K562 (cell line): Measurements from ENCODE around the gene FCGR2B. TPM values are rescaled to one million over a fixed set of nuclear protein-coding genes. Genes with fewer than 3 reads are reported as not detected.
"Not testable (repeated sequence)": the region's sequence is repeated elsewhere in the genome, so short reads cannot be mapped to it uniquely, and the experiment has no call there.

Source experiments
- ATF7 ChIP-seq: fragments of 450-650 bp; IDR thresholded peaks from 2 replicates; pipeline ENCODE4 v1.7.1; 2014; ENCODE audit warnings: mild to moderate bottlenecking, moderate library complexity
- C11orf30 ChIP-seq: fragments of 450-650 bp; IDR thresholded peaks from 2 replicates; pipeline ENCODE4 v1.6.1; 2016; ENCODE audit warnings: low read depth, mild to moderate bottlenecking
- CTBP1 ChIP-seq: fragments of 450-650 bp; IDR thresholded peaks from 2 replicates; pipeline ENCODE4 v1.6.1; 2016; ENCODE audit warnings: borderline replicate concordance
- GTF3C2 ChIP-seq: IDR thresholded peaks from 3 replicates; pipeline ENCODE4 v1.6.1; 2011; ENCODE audit warnings: borderline replicate concordance, mild to moderate bottlenecking, moderate library complexity; ENCODE audit not compliant: insufficient read length; ENCODE audit errors: extremely low read depth
- KDM5B ChIP-seq: fragments of 200-600 bp; sonication (generic); IDR thresholded peaks from 2 replicates; pipeline ENCODE4 v1.6.1; 2012; ENCODE audit warnings: low read depth, mild to moderate bottlenecking, moderate library complexity, low read length, control low read depth, inconsistent platforms; ENCODE audit not compliant: insufficient replicate concordance
- MYC ChIP-seq, 2 experiments: fragments of 250-450 bp in 1 of 2; sonication (Bioruptor Pico) in 1 of 2; IDR thresholded peaks; 2 replicates each; pipeline versions ENCODE4 v1.5.1 to v1.6.1; 2012 to 2021; ENCODE audit warnings: low read depth in 2 of 2, borderline replicate concordance in 1 of 2, improper control_type of control experiment in 1 of 2, low read length in 1 of 2, mild to moderate bottlenecking in 1 of 2, moderate library complexity in 1 of 2
- RBFOX2 ChIP-seq: fragments of 200-400 bp; formaldehyde crosslinking; IDR thresholded peaks from 2 replicates; pipeline ENCODE4 v1.6.1; 2017; ENCODE audit warnings: low read depth, mild to moderate bottlenecking, low read length, moderate library complexity
- SMARCE1 ChIP-seq: fragments of 450-650 bp; IDR thresholded peaks from 2 replicates; pipeline ENCODE4 v1.7.1; 2016; ENCODE audit warnings: mild to moderate bottlenecking
- XRCC5 ChIP-seq: fragments of 200-400 bp; formaldehyde crosslinking; IDR thresholded peaks from 2 replicates; pipeline ENCODE4 v1.6.1; 2017; ENCODE audit warnings: low read depth, mild to moderate bottlenecking, low read length
- ZFP36 ChIP-seq: fragments of 150-350 bp; IDR thresholded peaks from 2 replicates; pipeline ENCODE4 v1.6.1; 2018; ENCODE audit warnings: low read length, low read depth; ENCODE audit not compliant: partially characterized antibody
- ZNF766 ChIP-seq: fragments of 200-800 bp; sonication (Bioruptor generic); conservative IDR thresholded peaks from 2 replicates; pipeline ENCODE4 v1.6.1; 2016; ENCODE audit warnings: missing genetic modification characterization, missing compliant biosample characterization
- polyA plus RNA-seq, 8 experiments: library from polyadenylated mRNA; depleted of rRNA in 4 of 8; stranded (reverse) in 5 of 8; unstranded in 3 of 8; fragments of >200 nt; fragmentation: Nextera tagmentation in 2 of 8; fragmentation: Illumina TruSeq in 1 of 8; extraction: Ambion mirVana in 2 of 8; extraction: Trizol in 1 of 8; gene quantifications; 2 replicates each; pipeline versions ENCODE4 v1.2.1 to v1.2.3, GENCODE V29; 2011 to 2014; ENCODE audit warnings: inconsistent platforms in 1 of 8, missing spikeins in 1 of 8
- total RNA-seq, 7 experiments: library from RNA; depleted of rRNA in 6 of 7; stranded (reverse); fragments of >200 nt in 6 of 7; fragmentation: Illumina TruSeq in 2 of 7; extraction: Trizol in 2 of 7; gene quantifications; 2 replicates each; pipeline versions ENCODE4 v1.2.1 to v1.2.3, GENCODE V29; 2011 to 2021; ENCODE audit warnings: low replicate concordance in 1 of 7

The FCGR2B gene
- total and polyA plus RNA-seq, 9 of the 15 experiments (the other 6 are each of a cell fraction or from before 2014, with no cell fraction given) = 1.7 to 8.9 (median 3.9) TPM

- not testable (repeated sequence) for TF ChIP-seq MYC (IDR thresholded peaks at IDR 0.05; ENCODE audit: low read depth, low read length)
- TF ChIP-seq MYC (CRISPR knock-in tag; IDR thresholded peaks at IDR 0.05; ENCODE audit: borderline replicate concordance, low read depth) (peak; percentile 63; the same call in 1 of the 2 replicates), CTBP1 (peak; percentile 38; the same call in 1 of the 2 replicates), C11orf30 (peak; percentile 23; the same call in 1 of the 2 replicates), ATF7 (peak; percentile 70), ZNF766 (CRISPR knock-in tag) (peak; percentile 56; the same call in 1 of the 2 replicates), KDM5B (peak; percentile 76), ZFP36 (peak; percentile 50), SMARCE1 (0 out of 2 replicates have a peak, but pooled peaks have one; percentile 34), GTF3C2 (peak; percentile 81), RBFOX2 (peak; percentile 79), XRCC5 (peak; percentile 59; the same call in 1 of the 2 replicates)
- TF ChIP-seq, all 486 proteins: peak for 100; not testable (repeated sequence) for 386
Observed at GRCh38 chr1:161621181-161622000, 41.6 kb upstream of the FCGR2B start (continued).
